ENCODE data around the gene NECAB3. TPM values are rescaled to one million over a fixed set of nuclear protein-coding genes. Genes with fewer than 3 reads are reported as not detected.

Gene NECAB3
- total and polyA plus RNA-seq, 2 of the 13 experiments (the other 11 are each of a cell fraction or from before 2014, with no cell fraction given): 61.5 to 65.5 TPM

DNA sequence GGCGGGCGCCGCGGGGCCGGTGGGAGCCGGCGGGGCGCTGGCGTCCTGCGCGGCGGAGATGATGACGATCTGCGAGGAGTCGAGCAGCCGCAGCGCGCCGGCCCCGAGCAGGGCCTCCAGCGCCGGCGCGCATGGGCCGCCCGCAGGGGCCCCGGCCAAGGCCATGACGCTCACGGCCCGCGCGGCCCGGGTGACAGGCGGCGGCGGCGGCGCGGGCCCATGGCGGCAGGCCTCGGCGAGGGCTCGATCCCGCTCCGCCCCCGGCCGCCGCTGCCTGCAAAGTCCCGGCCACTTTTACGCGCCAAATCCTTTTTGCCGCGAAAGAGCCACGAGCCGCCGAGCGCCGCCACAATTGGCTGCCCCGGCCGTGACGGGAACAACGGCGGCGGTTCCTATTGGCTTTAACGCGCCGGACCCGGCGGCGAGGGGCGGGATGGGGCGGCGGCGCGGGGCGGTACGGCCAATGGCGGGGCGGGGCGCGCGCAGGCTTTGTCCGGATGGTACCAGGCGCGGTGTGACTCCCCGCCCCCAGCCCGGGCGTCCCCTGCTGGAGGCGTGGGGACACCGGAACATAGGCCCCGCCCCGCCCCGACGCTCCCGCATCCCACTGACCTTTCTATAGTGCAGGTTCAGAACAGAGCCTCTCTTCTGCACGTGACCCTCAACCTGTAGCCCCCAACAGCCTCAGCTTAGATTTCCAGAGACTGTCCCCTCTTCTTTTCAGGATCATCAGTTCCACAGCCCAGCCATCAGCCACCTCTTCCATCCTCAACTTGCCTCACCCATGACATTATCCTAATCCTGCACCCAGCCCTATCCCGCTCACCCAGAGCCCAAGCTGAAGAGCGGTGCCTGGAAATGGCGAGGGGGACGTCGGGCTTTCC, 12.1 kb upstream of the NECAB3 start, which contains the start of gene E2F1 (continued):
- TF ChIP-seq ZFYVE20 (CRISPR knock-in tag; IDR thresholded peaks at IDR 0.05; ENCODE audit: borderline replicate concordance, low read depth) (no peak), ATAD3A (CRISPR knock-in tag; IDR thresholded peaks at IDR 0.05) (no peak), NFIC (IDR thresholded peaks at IDR 0.05; ENCODE audit: low read length) (no peak), MTA1 (CRISPR knock-in tag; IDR thresholded peaks at IDR 0.05; ENCODE audit: borderline replicate concordance) (peak; percentile 80; the same call in 1 of the 2 replicates), ZNF761 (CRISPR knock-in tag; conservative IDR thresholded peaks at IDR 0.05) (peak; percentile 76; the same call in 1 of the 2 replicates), GABPB1 (CRISPR knock-in tag; IDR thresholded peaks at IDR 0.05) (peak; percentile 76), DNMT3B (CRISPR knock-in tag; conservative IDR thresholded peaks at IDR 0.05) (no peak), ZNF570 (CRISPR knock-in tag; IDR thresholded peaks at IDR 0.05; ENCODE audit: borderline replicate concordance) (no peak), HNF4A (CRISPR knock-in tag; IDR thresholded peaks at IDR 0.05) (no peak), ZNF256 (CRISPR knock-in tag; conservative IDR thresholded peaks at IDR 0.05) (peak; percentile 85), PTBP1 (IDR thresholded peaks at IDR 0.05; ENCODE audit: low read depth, low read length, poor library complexity, severe bottlenecking) (no peak), ISL2 (CRISPR knock-in tag; IDR thresholded peaks at IDR 0.05) (peak; percentile 60), ZNF3 (CRISPR knock-in tag; IDR thresholded peaks at IDR 0.05) (no peak), ZNF343 (CRISPR knock-in tag; IDR thresholded peaks at IDR 0.05) (peak; percentile 34; the same call in 1 of the 2 replicates), ZNF367 (CRISPR knock-in tag; IDR thresholded peaks at IDR 0.05; ENCODE audit: borderline replicate concordance) (no peak)
- TF ChIP-seq, protein P1, sequence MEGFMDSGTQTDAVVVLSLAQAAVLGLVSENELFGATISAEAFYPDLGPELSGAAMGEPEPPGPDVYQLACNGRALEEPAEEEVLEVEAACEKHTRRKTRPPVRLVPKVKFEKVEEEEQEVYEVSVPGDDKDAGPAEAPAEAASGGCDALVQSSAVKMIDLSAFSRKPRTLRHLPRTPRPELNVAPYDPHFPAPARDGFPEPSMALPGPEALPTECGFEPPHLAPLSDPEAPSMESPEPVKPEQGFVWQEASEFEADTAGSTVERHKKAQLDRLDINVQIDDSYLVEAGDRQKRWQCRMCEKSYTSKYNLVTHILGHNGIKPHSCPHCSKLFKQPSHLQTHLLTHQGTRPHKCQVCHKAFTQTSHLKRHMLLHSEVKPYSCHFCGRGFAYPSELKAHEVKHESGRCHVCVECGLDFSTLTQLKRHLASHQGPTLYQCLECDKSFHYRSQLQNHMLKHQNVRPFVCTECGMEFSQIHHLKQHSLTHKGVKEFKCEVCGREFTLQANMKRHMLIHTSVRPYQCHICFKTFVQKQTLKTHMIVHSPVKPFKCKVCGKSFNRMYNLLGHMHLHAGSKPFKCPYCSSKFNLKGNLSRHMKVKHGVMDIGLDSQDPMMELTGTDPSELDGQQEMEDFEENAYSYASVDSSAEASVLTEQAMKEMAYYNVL (CRISPR knock-in tag; IDR thresholded peaks at IDR 0.05; ENCODE audit: borderline replicate concordance): no peak; the same call in 1 of the 2 replicates
- TF ChIP-seq, protein P2, sequence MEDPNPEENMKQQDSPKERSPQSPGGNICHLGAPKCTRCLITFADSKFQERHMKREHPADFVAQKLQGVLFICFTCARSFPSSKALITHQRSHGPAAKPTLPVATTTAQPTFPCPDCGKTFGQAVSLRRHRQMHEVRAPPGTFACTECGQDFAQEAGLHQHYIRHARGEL (CRISPR knock-in tag; IDR thresholded peaks at IDR 0.05): no peak
- TF ChIP-seq, protein P3, sequence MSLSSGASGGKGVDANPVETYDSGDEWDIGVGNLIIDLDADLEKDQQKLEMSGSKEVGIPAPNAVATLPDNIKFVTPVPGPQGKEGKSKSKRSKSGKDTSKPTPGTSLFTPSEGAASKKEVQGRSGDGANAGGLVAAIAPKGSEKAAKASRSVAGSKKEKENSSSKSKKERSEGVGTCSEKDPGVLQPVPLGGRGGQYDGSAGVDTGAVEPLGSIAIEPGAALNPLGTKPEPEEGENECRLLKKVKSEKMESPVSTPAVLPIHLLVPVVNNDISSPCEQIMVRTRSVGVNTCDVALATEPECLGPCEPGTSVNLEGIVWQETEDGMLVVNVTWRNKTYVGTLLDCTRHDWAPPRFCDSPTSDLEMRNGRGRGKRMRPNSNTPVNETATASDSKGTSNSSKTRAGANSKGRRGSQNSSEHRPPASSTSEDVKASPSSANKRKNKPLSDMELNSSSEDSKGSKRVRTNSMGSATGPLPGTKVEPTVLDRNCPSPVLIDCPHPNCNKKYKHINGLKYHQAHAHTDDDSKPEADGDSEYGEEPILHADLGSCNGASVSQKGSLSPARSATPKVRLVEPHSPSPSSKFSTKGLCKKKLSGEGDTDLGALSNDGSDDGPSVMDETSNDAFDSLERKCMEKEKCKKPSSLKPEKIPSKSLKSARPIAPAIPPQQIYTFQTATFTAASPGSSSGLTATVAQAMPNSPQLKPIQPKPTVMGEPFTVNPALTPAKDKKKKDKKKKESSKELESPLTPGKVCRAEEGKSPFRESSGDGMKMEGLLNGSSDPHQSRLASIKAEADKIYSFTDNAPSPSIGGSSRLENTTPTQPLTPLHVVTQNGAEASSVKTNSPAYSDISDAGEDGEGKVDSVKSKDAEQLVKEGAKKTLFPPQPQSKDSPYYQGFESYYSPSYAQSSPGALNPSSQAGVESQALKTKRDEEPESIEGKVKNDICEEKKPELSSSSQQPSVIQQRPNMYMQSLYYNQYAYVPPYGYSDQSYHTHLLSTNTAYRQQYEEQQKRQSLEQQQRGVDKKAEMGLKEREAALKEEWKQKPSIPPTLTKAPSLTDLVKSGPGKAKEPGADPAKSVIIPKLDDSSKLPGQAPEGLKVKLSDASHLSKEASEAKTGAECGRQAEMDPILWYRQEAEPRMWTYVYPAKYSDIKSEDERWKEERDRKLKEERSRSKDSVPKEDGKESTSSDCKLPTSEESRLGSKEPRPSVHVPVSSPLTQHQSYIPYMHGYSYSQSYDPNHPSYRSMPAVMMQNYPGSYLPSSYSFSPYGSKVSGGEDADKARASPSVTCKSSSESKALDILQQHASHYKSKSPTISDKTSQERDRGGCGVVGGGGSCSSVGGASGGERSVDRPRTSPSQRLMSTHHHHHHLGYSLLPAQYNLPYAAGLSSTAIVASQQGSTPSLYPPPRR (CRISPR knock-in tag; IDR thresholded peaks at IDR 0.05; ENCODE audit: borderline replicate concordance): no peak
- TF ChIP-seq, protein P4, sequence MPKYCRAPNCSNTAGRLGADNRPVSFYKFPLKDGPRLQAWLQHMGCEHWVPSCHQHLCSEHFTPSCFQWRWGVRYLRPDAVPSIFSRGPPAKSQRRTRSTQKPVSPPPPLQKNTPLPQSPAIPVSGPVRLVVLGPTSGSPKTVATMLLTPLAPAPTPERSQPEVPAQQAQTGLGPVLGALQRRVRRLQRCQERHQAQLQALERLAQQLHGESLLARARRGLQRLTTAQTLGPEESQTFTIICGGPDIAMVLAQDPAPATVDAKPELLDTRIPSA (CRISPR knock-in tag; IDR thresholded peaks at IDR 0.05; ENCODE audit: borderline replicate concordance): no peak
- TF ChIP-seq, protein P5, sequence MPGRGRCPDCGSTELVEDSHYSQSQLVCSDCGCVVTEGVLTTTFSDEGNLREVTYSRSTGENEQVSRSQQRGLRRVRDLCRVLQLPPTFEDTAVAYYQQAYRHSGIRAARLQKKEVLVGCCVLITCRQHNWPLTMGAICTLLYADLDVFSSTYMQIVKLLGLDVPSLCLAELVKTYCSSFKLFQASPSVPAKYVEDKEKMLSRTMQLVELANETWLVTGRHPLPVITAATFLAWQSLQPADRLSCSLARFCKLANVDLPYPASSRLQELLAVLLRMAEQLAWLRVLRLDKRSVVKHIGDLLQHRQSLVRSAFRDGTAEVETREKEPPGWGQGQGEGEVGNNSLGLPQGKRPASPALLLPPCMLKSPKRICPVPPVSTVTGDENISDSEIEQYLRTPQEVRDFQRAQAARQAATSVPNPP (CRISPR knock-in tag; IDR thresholded peaks at IDR 0.05): peak; percentile 95
